ENCODE measurements around the gene RAPGEFL1. TPM values are rescaled to one million over a fixed set of nuclear protein-coding genes. Genes with fewer than 3 reads are reported as not detected.
"Not testable (repeated sequence)": the region's sequence is repeated elsewhere in the genome, so short reads cannot be mapped to it uniquely, and the experiment has no call there.

The RAPGEFL1 gene
- total RNA-seq, 2 experiments from 2014 or later, result 3.8 to 5.4 TPM

- POLR2A ChIA-PET, result interaction anchor here (1.7 kb wide), 1 partner anchor 36 kb away, joined by 6 read pairs; the partner anchor contains the start of gene NR1D1
- Mint-ChIP-seq H3K27me3 (no peaks in the 10 kb centered on the region), H3K36me3 (ENCODE audit: low read depth) (peaks cover 58% of the 10 kb centered on the region), H3K27ac (peak overlapping the region; percentile 72), H3K9me3 (no peaks in the 10 kb centered on the region), H3K4me3 (no peak overlapping the region), H3K4me1 (ENCODE audit: low read depth) (peaks cover 28% of the 10 kb centered on the region)
- DNase-seq (no peak), ATAC-seq (no peak)
- intact Hi-C loops (cut with micrococcal nuclease), result no loop called here
- CTCF ChIA-PET, result interaction anchor here (5.4 kb wide), 1 partner anchor 23 kb away, joined by 37 read pairs; no protein-coding TSS in a partner anchor
- TF ChIP-seq CTCF (IDR thresholded peaks at IDR 0.05), result no peak
Measured at GRCh38 chr17:40135817-40136216, 41.5 kb upstream of the RAPGEFL1 start.

GRCh38 chr17:40139566-40140058, 37.7 kb upstream of the RAPGEFL1 start:
- ChIA-PET POLR2A (interaction anchor here (0.6 to 4.9 kb wide), 15 partner anchors 12 to 239 kb away, joined by 3 to 50 read pairs (median 4); partner anchors contain the start of genes CDC6, MSL1 and WIPF2), CTCF (interaction anchor here (1.0 to 5.4 kb wide), 8 partner anchors 13 to 113 kb away, joined by 3 to 37 read pairs (median 5); no protein-coding TSS in a partner anchor)
- peak; percentile 5 for ATAC-seq
- Mint-ChIP-seq H3K4me3 (peak overlapping the region; percentile 81), H3K36me3 (ENCODE audit: low read depth) (peaks cover 40% of the 10 kb centered on the region), H3K27me3 (no peaks in the 10 kb centered on the region), H3K9me3 (no peaks in the 10 kb centered on the region), H3K27ac (peak overlapping the region; percentile 97), H3K4me1 (ENCODE audit: low read depth) (peaks cover 39% of the 10 kb centered on the region)
- TF ChIP-seq CTCF (IDR thresholded peaks at IDR 0.05), result no peak
- no peak for DNase-seq
- intact Hi-C loops (cut with micrococcal nuclease), result no loop called here

- Mint-ChIP-seq H3K4me1 (ENCODE audit: low read depth) (peaks cover 43% of the 10 kb centered on the region), H3K36me3 (ENCODE audit: low read depth) (peaks cover 33% of the 10 kb centered on the region)
- H3K9me3 Mint-ChIP-seq; intact Hi-C loops (cut with micrococcal nuclease); H3K27me3 Mint-ChIP-seq; H3K27ac Mint-ChIP-seq; DNase-seq; ATAC-seq; H3K4me3 Mint-ChIP-seq: not testable (repeated sequence)
- POLR2A ChIA-PET, result interaction anchor here (1.2 kb wide), 1 partner anchor 45 kb away, joined by 3 read pairs; no protein-coding TSS in a partner anchor
- CTCF ChIA-PET, result interaction anchor here (0.9 to 1.8 kb wide), 4 partner anchors 8 to 49 kb away, joined by 3 to 5 read pairs (median 4); no protein-coding TSS in a partner anchor
Measured at GRCh38 chr17:40143166-40143565, 34.1 kb upstream of the RAPGEFL1 start.

GRCh38 chr17:40145476-40145875, 31.8 kb upstream of the RAPGEFL1 start:
- Mint-ChIP-seq H3K27ac (no peak overlapping the region), H3K27me3 (no peaks in the 10 kb centered on the region), H3K4me1 (ENCODE audit: low read depth) (peaks cover 49% of the 10 kb centered on the region), H3K9me3 (no peaks in the 10 kb centered on the region), H3K36me3 (ENCODE audit: low read depth) (peaks cover 44% of the 10 kb centered on the region), H3K4me3 (no peak overlapping the region)
- intact Hi-C loops (cut with micrococcal nuclease), result no loop called here
- no peak for TF ChIP-seq CTCF (IDR thresholded peaks at IDR 0.05)
- ChIA-PET CTCF (no interaction called here), POLR2A (no interaction called here)
- DNase-seq, result no peak
- ATAC-seq, result no peak

- Mint-ChIP-seq H3K36me3 (ENCODE audit: low read depth) (peaks cover 46% of the 10 kb centered on the region), H3K27ac (peak overlapping the region; percentile 36), H3K9me3 (no peaks in the 10 kb centered on the region), H3K4me3 (no peak overlapping the region), H3K27me3 (no peaks in the 10 kb centered on the region), H3K4me1 (ENCODE audit: low read depth) (peaks cover 48% of the 10 kb centered on the region)
- CTCF ChIA-PET, result interaction anchor here (1.5 to 3.7 kb wide), 5 partner anchors 16 to 62 kb away, joined by 3 to 17 read pairs (median 5); no protein-coding TSS in a partner anchor
- intact Hi-C loops (cut with micrococcal nuclease), result no loop called here
- ATAC-seq, result no peak
- POLR2A ChIA-PET, result interaction anchor here (2.2 kb wide), 1 partner anchor 15 kb away, joined by 11 read pairs; no protein-coding TSS in a partner anchor
- DNase-seq, result no peak
- no peak for TF ChIP-seq CTCF (IDR thresholded peaks at IDR 0.05)
Measured at GRCh38 chr17:40148527-40148926, 28.7 kb upstream of the RAPGEFL1 start.
